Skeletal muscle cell (primary cell): ENCODE results near the gene OR56A3.
"Not testable (repeated sequence)": the region's sequence is repeated elsewhere in the genome, so short reads cannot be mapped to it uniquely, and the experiment has no call there.

Experiments
- DNase-seq: peaks from one replicate; pipeline ENCODE4 v3.0.0-alpha.2; 2010; ENCODE audit warnings: low read depth
- H3K4me3 ChIP-seq: 2 replicates; pipeline ENCODE4 v1.5.1; 2011; ENCODE audit warnings: low read depth, mild to moderate bottlenecking, control low read depth, low read length, moderate library complexity

The OR56A3 gene

GRCh38 chr11:5941951-5942350 is at the start of gene OR56A3:
Gene OR56A3 (plus strand): TSS chr11:5942251. CDS start chr11:5947347, 5,096 bp downstream.
- no peak for DNase-seq
- H3K4me3 ChIP-seq = no peak within 1 kb of the TSS

- no peak within 1 kb of the TSS for H3K4me3 ChIP-seq
- DNase-seq = no peak
These were observed 49.1 kb upstream of the OR56A3 start, which contains the start of gene OR52E5 for GRCh38 chr11:5892908-5893307. Gene OR52E5 (plus strand): TSS chr11:5893208. CDS start chr11:5900777, 7,569 bp downstream.

- no peak for DNase-seq
- H3K4me3 ChIP-seq = no peak overlapping the region
These were observed 42.5 kb upstream of the OR56A3 start for GRCh38 chr11:5899534-5899933.

GRCh38 chr11:5910540-5910939 is 31.5 kb upstream of the OR56A3 start:
- no peak for DNase-seq
- H3K4me3 ChIP-seq = no peak overlapping the region

GRCh38 chr11:5922749-5923426 is 19.2 kb upstream of the OR56A3 start:
- no peak for DNase-seq

GRCh38 chr11:5923427-5923776 is 18.6 kb upstream of the OR56A3 start:
- no peak for DNase-seq
- no peak overlapping the region for H3K4me3 ChIP-seq

More at GRCh38 chr11:5922749-5923426, 19.2 kb upstream of the OR56A3 start:
- no peak overlapping the region for H3K4me3 ChIP-seq

- no peak for DNase-seq
- H3K4me3 ChIP-seq = no peak overlapping the region
These were observed 18.3 kb upstream of the OR56A3 start for GRCh38 chr11:5923794-5924193.

GRCh38 chr11:5928271-5928670 is 13.8 kb upstream of the OR56A3 start:
- H3K4me3 ChIP-seq = no peak overlapping the region

GRCh38 chr11:5928811-5929210 is 13.2 kb upstream of the OR56A3 start:
- no peak overlapping the region for H3K4me3 ChIP-seq
- DNase-seq = no peak

More at GRCh38 chr11:5928271-5928670, 13.8 kb upstream of the OR56A3 start:
- no peak for DNase-seq

GRCh38 chr11:5929571-5930368 is 12.3 kb upstream of the OR56A3 start:
- no peak overlapping the region for H3K4me3 ChIP-seq
- DNase-seq = no peak

GRCh38 chr11:5930614-5931013 is 11.4 kb upstream of the OR56A3 start:
- DNase-seq = no peak
- H3K4me3 ChIP-seq = no peak overlapping the region

GRCh38 chr11:5931061-5931460 is 11.0 kb upstream of the OR56A3 start:
- DNase-seq = no peak
- no peak overlapping the region for H3K4me3 ChIP-seq

- no peak overlapping the region for H3K4me3 ChIP-seq
- no peak for DNase-seq
These were observed 9.4 kb upstream of the OR56A3 start for GRCh38 chr11:5932671-5933070.

GRCh38 chr11:5933116-5933515 is 8.9 kb upstream of the OR56A3 start:
- H3K4me3 ChIP-seq = no peak overlapping the region
- no peak for DNase-seq

- no peak for DNase-seq
- H3K4me3 ChIP-seq = no peak overlapping the region
These were observed 4.0 kb upstream of the OR56A3 start for GRCh38 chr11:5937868-5938602.

GRCh38 chr11:5938603-5938965 is 3.5 kb upstream of the OR56A3 start:
- no peak overlapping the region for H3K4me3 ChIP-seq
- no peak for DNase-seq

- no peak for DNase-seq
- no peak overlapping the region for H3K4me3 ChIP-seq
These were observed 1.3 kb upstream of the OR56A3 start for GRCh38 chr11:5940748-5941147.

GRCh38 chr11:5955586-5955985 is 13.5 kb downstream of the OR56A3 start:
- no peak overlapping the region for H3K4me3 ChIP-seq
- no peak for DNase-seq

GRCh38 chr11:5960704-5961320 is 18.8 kb downstream of the OR56A3 start:
- not testable (repeated sequence) for DNase-seq

GRCh38 chr11:5966958-5967357 is 24.9 kb downstream of the OR56A3 start:
- H3K4me3 ChIP-seq = no peak overlapping the region
- DNase-seq = no peak

More at GRCh38 chr11:5960704-5961320, 18.8 kb downstream of the OR56A3 start:
- not testable (repeated sequence) for H3K4me3 ChIP-seq
